ENCODE data around the gene RTP5. TPM values are rescaled to one million over a fixed set of nuclear protein-coding genes. Genes with fewer than 3 reads are reported as not detected.

RTP5 gene
- total RNA-seq, 1 experiment from 2014 or later = not detected

DNA sequence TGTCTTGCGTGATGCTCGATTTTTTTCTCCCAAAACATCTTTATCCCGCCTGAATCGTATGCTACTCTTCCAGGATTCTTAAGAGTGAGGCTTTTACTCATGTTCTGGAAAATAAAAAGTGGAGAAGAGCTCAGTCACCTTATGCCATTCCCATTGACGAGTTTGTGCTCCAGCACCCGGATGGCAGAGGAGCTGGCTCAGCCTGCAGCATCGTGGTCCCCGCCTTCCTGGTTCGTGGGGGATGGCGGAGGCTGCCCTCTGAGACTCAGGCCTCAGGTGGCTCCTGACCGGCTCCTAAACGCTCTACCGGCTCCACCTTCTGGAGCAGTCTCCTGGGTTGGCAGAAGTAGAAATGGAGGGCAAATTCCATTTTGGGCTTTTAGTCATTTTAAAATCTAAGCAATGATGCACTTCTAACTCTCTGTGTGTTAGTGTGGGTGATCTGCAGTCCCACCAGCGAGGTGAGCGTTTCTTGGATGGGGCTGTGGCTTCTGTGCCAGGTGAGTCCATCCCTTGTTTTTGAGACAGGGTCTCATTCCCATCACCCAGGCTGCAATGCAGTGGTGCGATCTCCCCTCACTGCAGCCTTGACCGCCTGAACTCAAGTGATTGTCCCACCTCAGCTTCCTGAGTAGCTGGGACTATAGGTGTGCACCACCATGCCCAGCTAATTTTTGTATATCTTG is 27.8 kb downstream of the RTP5 start:
- no TSS peak for BruUV-seq (replicated peaks)
- Histone ChIP-seq H3K27ac (ENCODE audit: low read depth, low read length, poor library complexity, severe bottlenecking) (no peak overlapping the region), H3K27me3 (replicated peaks; ENCODE audit: insufficient read depth, low read depth, low read length, poor library complexity) (no peaks in the 10 kb centered on the region), H3K9me3 (ENCODE audit: low read depth, low read length, poor library complexity, severe bottlenecking) (no peaks in the 10 kb centered on the region), H3K36me3 (ENCODE audit: insufficient read depth, low read length, poor library complexity, severe bottlenecking) (no peaks in the 10 kb centered on the region), H3K4me1 (ENCODE audit: insufficient read depth, low read length, poor library complexity, severe bottlenecking) (no peaks in the 10 kb centered on the region), H3K4me3 (ENCODE audit: low read depth, low read length, poor library complexity, severe bottlenecking) (no peak overlapping the region)
- CTCF ChIA-PET = no interaction called here
- DNase-seq (ENCODE audit: low spot score) = no peak
- POLR2A ChIA-PET (ENCODE audit: low non-redundant PET) = no interaction called here
- intact Hi-C loops (cut with micrococcal nuclease; ENCODE audit: unreplicated experiment) = no loop called here
- TF ChIP-seq EZH2 (IDR thresholded peaks at IDR 0.05; ENCODE audit: borderline replicate concordance, low read depth, low read length, poor library complexity, severe bottlenecking) = no peak
- TF ChIP-seq, protein P1, sequence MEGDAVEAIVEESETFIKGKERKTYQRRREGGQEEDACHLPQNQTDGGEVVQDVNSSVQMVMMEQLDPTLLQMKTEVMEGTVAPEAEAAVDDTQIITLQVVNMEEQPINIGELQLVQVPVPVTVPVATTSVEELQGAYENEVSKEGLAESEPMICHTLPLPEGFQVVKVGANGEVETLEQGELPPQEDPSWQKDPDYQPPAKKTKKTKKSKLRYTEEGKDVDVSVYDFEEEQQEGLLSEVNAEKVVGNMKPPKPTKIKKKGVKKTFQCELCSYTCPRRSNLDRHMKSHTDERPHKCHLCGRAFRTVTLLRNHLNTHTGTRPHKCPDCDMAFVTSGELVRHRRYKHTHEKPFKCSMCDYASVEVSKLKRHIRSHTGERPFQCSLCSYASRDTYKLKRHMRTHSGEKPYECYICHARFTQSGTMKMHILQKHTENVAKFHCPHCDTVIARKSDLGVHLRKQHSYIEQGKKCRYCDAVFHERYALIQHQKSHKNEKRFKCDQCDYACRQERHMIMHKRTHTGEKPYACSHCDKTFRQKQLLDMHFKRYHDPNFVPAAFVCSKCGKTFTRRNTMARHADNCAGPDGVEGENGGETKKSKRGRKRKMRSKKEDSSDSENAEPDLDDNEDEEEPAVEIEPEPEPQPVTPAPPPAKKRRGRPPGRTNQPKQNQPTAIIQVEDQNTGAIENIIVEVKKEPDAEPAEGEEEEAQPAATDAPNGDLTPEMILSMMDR (conservative IDR thresholded peaks at IDR 0.05; ENCODE audit: low read depth, low read length) = no peak

DNA sequence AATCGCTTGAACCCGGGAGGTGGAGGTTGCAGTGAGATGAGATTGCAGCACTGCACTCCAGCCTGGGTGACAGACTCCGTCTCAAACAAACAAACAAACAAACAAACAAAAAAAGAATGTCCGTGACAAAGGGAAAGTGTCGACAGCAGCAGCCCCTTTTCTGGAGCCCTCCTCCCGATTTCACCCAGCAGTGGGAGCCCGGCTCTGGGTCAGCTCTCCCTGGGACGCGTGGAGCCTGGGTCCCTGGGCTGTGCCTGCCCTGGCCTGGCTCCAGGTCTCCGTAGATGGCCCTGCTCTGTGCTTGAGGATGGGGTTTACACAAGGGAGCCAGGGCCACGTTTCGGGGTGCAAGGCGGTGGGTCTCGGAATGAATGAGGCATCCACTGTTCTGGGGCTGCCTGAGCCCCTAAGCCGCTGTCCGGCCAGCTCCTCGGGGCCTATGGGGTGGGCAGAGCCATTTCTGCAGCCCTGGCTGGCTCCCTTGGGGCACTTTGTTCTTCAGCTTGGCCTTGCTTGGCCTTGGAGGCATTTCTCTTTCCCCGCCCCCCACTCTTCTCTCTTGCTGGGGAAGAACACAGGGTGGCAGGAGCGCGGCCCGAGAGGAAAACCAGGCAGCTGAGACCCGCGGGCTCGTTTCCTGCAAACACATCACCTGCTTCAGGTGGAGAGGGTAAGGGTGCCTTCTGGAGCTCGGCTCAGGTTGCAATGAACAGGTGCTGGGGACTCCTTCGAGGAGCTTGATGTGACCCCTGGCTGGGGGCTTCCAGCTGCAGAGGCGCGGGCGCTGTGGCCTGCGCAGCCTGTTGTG is 29.1 kb downstream of the RTP5 start:
- Histone ChIP-seq H3K9me3 (ENCODE audit: low read depth, low read length, poor library complexity, severe bottlenecking) (no peaks in the 10 kb centered on the region), H3K27me3 (replicated peaks; ENCODE audit: insufficient read depth, low read depth, low read length, poor library complexity) (no peaks in the 10 kb centered on the region), H3K4me3 (ENCODE audit: low read depth, low read length, poor library complexity, severe bottlenecking) (no peak overlapping the region), H3K4me1 (ENCODE audit: insufficient read depth, low read length, poor library complexity, severe bottlenecking) (no peaks in the 10 kb centered on the region), H3K36me3 (ENCODE audit: insufficient read depth, low read length, poor library complexity, severe bottlenecking) (peaks cover 3% of the 10 kb centered on the region), H3K27ac (ENCODE audit: low read depth, low read length, poor library complexity, severe bottlenecking) (peak overlapping the region; percentile 27)
- no peak for DNase-seq (ENCODE audit: low spot score)
- no TSS peak for BruUV-seq (replicated peaks)
- TF ChIP-seq EZH2 (IDR thresholded peaks at IDR 0.05; ENCODE audit: borderline replicate concordance, low read depth, low read length, poor library complexity, severe bottlenecking) = no peak
- TF ChIP-seq, protein P1 (conservative IDR thresholded peaks at IDR 0.05; ENCODE audit: low read depth, low read length) = no peak
- ChIA-PET POLR2A (ENCODE audit: low non-redundant PET) (no interaction called here), CTCF (no interaction called here)
- intact Hi-C loops (cut with micrococcal nuclease; ENCODE audit: unreplicated experiment) = no loop called here

DNA sequence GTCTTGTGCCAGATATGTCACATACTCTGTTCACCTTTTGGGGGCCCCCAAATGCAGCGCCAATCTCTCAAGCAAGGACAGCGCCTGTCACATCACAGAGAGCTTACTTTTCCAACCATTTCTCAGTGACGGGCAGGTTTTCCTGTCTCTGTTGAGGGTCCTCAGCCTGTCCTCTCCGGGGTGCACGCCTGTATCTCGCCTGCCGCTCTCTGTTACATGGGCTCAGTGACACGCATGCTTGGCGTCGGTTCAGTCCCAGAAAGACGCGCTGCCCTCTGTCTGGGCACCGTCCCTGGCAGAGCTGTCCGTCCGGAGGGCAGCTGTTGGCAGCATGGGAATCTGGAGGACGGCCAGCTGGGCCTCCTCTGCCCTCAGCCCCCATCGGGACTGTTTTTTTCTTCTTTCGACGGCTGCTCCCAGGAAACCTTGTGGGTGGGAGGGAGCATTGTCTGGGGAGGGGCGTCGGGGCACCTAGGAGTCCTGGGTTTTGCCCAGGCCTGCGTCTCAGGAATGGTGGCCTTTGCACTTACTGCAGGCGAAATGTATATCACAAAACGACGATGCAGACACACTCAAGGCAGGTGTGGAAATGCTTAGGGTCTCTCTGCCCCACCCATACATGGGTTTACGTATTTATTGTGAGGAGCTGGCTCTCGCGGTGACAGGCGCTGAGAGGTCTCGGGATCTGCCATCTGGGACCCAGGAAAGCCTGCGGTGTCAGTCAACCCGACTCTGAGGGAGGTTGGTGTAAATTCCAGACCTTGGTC is 30.9 kb downstream of the RTP5 start:
- ChIA-PET CTCF (no interaction called here), POLR2A (ENCODE audit: low non-redundant PET) (no interaction called here)
- no TSS peak for BruUV-seq (replicated peaks)
- Histone ChIP-seq H3K9me3 (ENCODE audit: low read depth, low read length, poor library complexity, severe bottlenecking) (no peaks in the 10 kb centered on the region), H3K27me3 (replicated peaks; ENCODE audit: insufficient read depth, low read depth, low read length, poor library complexity) (no peaks in the 10 kb centered on the region), H3K36me3 (ENCODE audit: insufficient read depth, low read length, poor library complexity, severe bottlenecking) (peaks cover 3% of the 10 kb centered on the region), H3K4me1 (ENCODE audit: insufficient read depth, low read length, poor library complexity, severe bottlenecking) (no peaks in the 10 kb centered on the region), H3K4me3 (ENCODE audit: low read depth, low read length, poor library complexity, severe bottlenecking) (no peak overlapping the region), H3K27ac (ENCODE audit: low read depth, low read length, poor library complexity, severe bottlenecking) (no peak overlapping the region)
- TF ChIP-seq, protein P1 (conservative IDR thresholded peaks at IDR 0.05; ENCODE audit: low read depth, low read length) = no peak
- no peak for TF ChIP-seq EZH2 (IDR thresholded peaks at IDR 0.05; ENCODE audit: borderline replicate concordance, low read depth, low read length, poor library complexity, severe bottlenecking)
- no peak for DNase-seq (ENCODE audit: low spot score)
- intact Hi-C loops (cut with micrococcal nuclease; ENCODE audit: unreplicated experiment) = no loop called here
